Activated gamma-delta T cell (primary cell): ENCODE data around the gene DYNLT1.
"Not testable (repeated sequence)": the region's sequence is repeated elsewhere in the genome, so short reads cannot be mapped to it uniquely, and the experiment has no call there.

ENCODE experiments used
- DNase-seq: peaks from one replicate; lab custom pipeline; 2025; lab: John Stamatoyannopoulos, UW

Gene DYNLT1

DNA sequence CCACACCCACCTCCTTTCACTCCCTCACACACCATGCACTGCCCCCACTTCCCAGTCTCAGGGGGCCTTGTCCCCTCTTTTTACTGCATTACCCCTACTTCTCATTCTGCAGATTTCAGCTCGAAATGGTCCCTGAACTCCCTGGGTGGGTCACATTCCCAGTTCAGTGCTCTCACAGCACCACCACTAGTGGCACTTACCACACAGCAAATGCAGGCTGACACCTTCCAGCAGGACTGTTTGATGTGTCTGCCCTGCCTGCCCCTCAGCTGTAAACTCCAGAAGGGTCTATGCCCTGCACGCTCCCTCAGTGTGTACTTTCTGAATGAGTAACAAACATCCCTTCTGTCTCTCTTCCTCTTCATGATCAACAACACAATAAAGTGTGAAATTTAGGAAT is 4.0 kb downstream of the DYNLT1 start:
- DNase-seq: no peak

GRCh38 chr6:158639056-158639455 is 5.5 kb downstream of the DYNLT1 start:
- no peak for DNase-seq

DNA sequence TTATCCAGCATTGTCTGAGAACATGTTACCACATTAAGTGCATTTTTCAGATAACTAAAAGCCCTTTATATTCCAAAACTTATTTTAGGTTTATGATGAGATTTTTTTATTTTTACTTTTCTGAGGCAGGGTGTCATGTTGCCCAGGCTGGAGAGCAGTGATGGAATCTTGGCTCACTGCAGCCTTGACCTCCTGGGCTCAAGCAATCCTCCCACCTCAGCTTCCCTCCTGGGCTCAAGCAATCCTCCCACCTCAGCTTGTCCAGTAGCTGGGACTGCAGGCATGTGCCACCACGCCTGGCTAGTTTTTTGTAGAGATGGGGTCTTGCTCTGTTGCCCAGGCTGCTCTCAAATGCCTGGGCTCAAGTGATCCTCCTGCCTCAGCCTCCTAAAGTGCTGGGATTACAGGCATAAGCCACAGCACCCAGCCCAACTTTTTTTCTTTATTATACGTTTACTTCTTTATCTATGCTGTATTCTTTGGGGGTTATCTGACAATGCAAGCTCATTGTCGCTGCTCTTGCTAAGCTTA is 6.2 kb downstream of the DYNLT1 start:
- no peak for DNase-seq

GRCh38 chr6:158636778-158637177 is 7.8 kb downstream of the DYNLT1 start:
- no peak for DNase-seq

- no peak for DNase-seq
Measured at GRCh38 chr6:158635427-158636073, 9.0 kb downstream of the DYNLT1 start.

DNA sequence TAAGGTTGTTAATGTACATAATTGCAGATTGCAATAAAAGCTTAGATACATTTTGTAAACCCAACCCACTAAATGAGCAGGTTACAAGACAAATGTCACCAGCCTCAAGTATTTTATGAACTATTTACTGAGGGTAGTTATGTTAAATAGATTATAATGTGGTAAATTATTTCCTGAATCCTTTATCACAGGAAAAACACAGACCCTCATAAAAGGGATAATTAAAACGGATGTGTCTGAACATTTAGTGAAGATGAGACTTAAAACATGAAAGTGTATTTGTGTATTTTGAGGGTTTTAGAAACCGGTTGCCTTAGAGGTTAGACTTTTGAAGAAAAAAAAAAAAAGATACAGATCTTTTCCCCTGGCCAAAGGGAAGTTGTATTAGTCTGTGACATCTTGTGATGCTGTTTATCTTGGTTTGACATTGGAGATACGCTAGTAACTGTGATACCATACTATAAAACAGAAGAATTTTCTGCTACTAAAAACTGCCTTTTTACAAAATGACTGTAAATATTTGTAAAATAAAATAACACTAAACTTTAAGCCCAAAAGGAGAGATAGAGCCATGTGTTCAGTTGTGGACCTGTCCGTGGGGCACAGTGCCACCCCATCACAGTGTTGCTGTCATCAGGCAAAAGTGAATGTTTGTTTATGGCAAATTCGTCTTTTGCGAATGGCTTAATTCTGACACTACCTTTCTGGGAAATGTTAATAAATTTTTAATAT is 9.7 kb downstream of the DYNLT1 start:
- DNase-seq: no peak

DNA sequence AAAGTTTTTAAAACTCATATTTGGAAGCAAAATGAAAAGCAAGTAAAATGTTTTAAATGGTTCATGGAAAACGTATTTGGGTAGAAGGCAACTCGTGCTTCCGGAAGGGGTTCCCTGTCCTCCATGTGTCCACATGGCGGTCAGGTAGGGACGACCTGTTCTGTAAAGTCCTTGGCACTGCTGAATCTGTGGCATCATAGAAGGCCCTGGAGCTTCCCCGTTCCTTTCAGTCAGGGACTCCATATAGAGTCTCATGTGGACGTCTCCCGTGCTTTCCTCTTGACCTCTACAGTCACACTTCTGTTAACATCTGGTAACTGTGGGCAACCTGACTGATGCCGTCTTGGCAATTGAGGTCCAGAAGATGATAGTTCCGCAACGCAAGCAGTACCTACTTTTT is 11.4 kb downstream of the DYNLT1 start:
- DNase-seq: no peak

- DNase-seq: not testable (repeated sequence)
Measured at GRCh38 chr6:158632538-158633119, 11.9 kb downstream of the DYNLT1 start.

DNA sequence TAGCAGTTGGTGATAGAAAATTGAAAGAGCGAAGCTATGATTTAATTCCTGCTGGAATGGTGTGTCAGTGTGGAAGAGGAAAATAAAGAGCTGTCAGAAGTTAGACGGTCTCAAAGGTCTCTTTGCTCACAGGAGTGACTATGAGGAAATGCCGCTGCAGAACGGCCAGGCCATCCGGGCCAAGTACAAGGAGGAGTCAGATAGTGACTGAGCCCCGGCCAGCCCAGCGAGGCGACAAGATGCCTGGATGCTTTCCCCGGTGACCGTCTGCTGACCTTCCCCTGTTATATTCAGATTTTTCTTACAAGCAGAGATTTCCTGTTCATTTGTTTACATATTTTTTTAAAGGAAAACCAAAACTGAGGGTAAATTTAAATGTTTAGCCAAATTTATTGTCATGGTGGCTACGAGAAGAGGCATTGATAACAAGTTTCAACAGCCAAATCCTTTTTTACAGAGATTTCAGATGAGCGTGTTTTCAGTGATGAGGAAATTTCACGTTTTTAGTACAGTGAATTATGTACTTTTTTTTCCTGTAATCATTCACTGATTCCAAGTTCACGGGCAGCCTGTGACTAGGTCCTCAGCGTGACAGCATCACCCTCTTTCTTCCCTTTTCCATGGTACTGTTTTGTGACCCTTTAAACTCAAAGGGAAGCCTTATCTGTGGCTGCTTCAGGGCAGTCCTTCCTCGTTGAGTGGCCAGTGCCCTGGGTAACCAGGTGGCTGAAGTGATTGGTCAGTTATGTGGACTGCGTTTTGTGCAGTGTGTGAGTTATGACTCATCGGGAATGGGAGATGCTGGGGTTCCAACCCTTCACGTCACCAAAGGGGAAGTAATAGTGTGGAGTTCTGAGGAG is 12.6 kb downstream of the DYNLT1 start:
- no peak for DNase-seq

DNA sequence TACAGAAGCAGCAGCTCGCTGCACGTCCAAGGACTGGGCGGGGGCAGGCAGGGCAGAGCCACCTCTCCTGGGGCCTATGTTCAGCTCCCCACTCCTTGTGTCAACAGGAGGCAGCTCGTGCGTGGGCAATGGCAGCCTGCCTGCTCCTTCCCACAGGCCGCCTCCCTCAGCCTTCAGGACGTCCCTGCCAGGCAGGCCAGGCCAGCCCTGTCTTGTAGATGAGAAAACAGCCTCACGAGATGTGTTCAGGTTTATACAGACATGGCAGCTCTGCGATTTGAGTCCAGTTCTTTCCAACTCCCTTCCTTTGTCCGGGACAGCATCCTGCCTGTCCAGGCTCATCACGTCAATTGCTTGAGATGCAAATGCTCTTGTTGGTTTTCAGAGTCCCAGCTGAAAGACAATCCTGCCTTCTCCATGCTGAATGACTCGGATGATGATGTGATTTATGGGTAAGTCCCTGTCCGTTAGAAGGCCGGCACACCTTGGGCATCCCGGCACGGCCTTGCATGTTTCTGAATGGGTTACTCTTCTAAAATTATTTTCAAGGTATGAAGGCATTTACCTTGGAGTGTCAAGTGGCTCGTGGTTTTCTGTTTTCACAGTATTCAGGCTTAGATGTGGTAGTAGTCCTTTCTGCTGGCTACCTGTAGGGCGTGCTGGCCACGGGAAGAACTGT is 13.5 kb downstream of the DYNLT1 start:
- DNase-seq: no peak

DNA sequence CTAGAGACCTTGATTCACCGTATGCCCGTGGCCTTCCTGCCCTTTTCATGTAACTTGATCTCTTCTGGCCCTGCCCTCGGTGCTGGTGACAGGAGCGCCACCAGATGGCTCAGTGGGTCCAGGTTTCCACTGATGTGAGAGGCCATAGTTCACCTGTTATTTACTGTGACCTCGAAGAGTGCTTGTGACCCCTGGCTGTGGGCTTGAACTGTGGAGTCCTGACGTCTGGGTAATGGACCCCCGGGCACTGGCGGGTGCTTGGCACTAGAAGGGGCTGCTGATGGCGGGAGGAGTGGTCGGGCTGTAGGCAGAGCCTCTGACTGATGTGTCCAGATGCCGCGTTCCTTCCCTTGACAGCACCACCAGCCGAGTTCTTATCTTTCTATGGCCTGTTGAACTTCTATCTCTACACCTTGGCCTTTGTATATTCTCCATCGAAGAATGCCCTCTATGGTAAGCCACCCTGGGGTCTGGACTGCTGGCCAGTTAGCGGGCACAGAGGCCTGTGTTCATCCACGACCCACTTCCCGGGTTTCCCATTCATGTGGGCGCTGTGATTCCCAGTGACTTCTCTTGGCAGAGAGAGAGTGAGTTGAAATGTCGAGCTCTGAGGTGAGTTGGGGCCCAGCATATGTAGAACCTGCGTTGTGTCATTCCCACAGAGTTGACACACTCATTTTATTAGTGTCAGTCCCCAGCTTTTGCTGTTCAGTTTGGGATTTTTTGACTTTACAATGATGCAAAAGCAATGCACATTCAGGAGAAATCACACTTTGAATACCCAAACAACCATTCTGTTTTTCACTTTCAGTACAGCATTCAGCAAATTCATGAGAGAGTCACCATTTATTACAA is 14.9 kb downstream of the DYNLT1 start:
- DNase-seq: no peak

DNA sequence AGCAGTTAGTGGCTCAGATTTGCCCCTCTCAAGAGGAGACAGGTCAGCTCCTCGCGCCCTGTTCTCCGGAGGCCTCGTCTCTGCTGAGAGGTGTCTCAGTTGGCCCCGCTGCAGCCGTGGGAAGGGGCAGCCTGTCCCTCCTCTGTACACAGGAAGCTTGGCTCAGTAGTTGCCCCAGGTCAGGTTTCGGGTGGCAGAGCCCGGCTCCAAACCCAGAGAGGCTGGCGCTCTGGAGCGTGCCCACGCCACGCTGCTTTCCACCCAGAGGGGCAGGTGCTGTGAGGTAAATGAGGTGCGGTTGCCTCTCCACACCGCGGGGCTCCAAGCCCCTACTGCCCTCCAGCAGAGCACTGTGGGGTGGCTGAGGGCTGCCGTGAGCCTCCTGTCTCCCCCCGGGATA is 16.0 kb downstream of the DYNLT1 start:
- no peak for DNase-seq

- no peak for DNase-seq
Measured at GRCh38 chr6:158627940-158628211, 16.7 kb downstream of the DYNLT1 start.

- DNase-seq: no peak
Measured at GRCh38 chr6:158627168-158627939, 17.2 kb downstream of the DYNLT1 start.

- DNase-seq: no peak
Measured at GRCh38 chr6:158626360-158627167, 18.0 kb downstream of the DYNLT1 start.

DNA sequence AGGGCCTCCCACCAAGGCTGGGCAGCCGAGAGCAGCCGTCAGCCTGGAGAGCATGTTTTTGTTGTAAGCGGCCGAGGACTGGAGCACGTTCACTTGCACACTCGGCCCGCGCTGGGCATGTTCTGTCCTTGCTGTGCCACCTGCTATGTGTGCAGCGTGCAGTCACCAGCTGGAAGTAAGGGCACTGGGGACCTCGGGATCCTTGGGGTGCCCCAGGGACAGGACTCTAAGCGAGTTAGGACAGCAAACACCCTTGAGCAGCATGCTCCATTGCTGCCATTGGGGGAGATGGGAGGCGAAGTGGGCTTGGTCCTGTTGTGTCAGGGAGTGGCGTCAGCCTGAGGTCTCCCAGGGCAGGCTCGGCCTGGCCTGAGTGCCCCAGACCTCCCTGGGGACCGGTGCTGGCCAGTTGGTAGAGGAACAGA is 18.6 kb downstream of the DYNLT1 start:
- DNase-seq: no peak

- no peak for DNase-seq
Measured at GRCh38 chr6:158624684-158625682, 19.6 kb downstream of the DYNLT1 start.
